Inferior parietal cortex (tissue), 1 donor: ENCODE data around the gene BCAM.
"Not testable (repeated sequence)": the region's sequence is repeated elsewhere in the genome, so short reads cannot be mapped to it uniquely, and the experiment has no call there.

Source experiments
- DNase-seq: peaks from one replicate; pipeline ENCODE4 v3.0.0-alpha.2; 2016; ENCODE audit errors: extremely low spot score

Gene BCAM

GRCh38 chr19:44808463-44809371 lies at the start of gene BCAM:
Gene BCAM (plus strand): TSS chr19:44809103. CDS start chr19:44809125, 22 bp downstream.
- DNase-seq: no peak

- DNase-seq: no peak
These were observed 46.9 kb upstream of the BCAM start for GRCh38 chr19:44762038-44762437.

- no peak for DNase-seq
These were observed 43.6 kb upstream of the BCAM start for GRCh38 chr19:44765033-44765948.

- no peak for DNase-seq
These were observed 43.0 kb upstream of the BCAM start for GRCh38 chr19:44765949-44766335.

GRCh38 chr19:44767295-44768180 lies 41.4 kb upstream of the BCAM start:
- DNase-seq: no peak

GRCh38 chr19:44770550-44771257 lies 38.2 kb upstream of the BCAM start:
- peak; percentile 89 for DNase-seq

- DNase-seq: not testable (repeated sequence)
These were observed 36.8 kb upstream of the BCAM start for GRCh38 chr19:44772144-44772543.

- no peak for DNase-seq
These were observed 35.9 kb upstream of the BCAM start for GRCh38 chr19:44772959-44773358.

GRCh38 chr19:44775676-44776240 lies 33.1 kb upstream of the BCAM start:
- DNase-seq: no peak

- no peak for DNase-seq
These were observed 32.4 kb upstream of the BCAM start for GRCh38 chr19:44776402-44777096.

- DNase-seq: no peak
These were observed 31.1 kb upstream of the BCAM start, which contains the start of gene CBLC for GRCh38 chr19:44777715-44778347. Gene CBLC (plus strand): TSS chr19:44777890. CDS start chr19:44777932, 42 bp downstream.

- DNase-seq: no peak
These were observed 29.8 kb upstream of the BCAM start for GRCh38 chr19:44779150-44779549.

GRCh38 chr19:44781694-44782093 lies 27.2 kb upstream of the BCAM start:
- not testable (repeated sequence) for DNase-seq

- DNase-seq: no peak
These were observed 26.2 kb upstream of the BCAM start for GRCh38 chr19:44782729-44783128.

GRCh38 chr19:44783545-44783944 lies 25.4 kb upstream of the BCAM start:
- no peak for DNase-seq

GRCh38 chr19:44785271-44785670 lies 23.6 kb upstream of the BCAM start:
- no peak for DNase-seq

- no peak for DNase-seq
These were observed 22.9 kb upstream of the BCAM start for GRCh38 chr19:44785993-44786392.

GRCh38 chr19:44788971-44789370 lies 19.9 kb upstream of the BCAM start:
- no peak for DNase-seq

- DNase-seq: no peak
These were observed 18.9 kb upstream of the BCAM start for GRCh38 chr19:44789943-44790483.
